HG03064 (cell line): ENCODE data around the gene POLR3H.
"Not testable (repeated sequence)": the region's sequence is repeated elsewhere in the genome, so short reads cannot be mapped to it uniquely, and the experiment has no call there.

ENCODE experiments used
- ATAC-seq: cut with Tn5 transposase; IDR thresholded peaks from one replicate; pipeline ENCODE4 v1.9.1; 2021; ENCODE audit warnings: low read depth; ENCODE audit not compliant: unreplicated experiment

The POLR3H gene, protein sequence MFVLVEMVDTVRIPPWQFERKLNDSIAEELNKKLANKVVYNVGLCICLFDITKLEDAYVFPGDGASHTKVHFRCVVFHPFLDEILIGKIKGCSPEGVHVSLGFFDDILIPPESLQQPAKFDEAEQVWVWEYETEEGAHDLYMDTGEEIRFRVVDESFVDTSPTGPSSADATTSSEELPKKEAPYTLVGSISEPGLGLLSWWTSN

GRCh38 chr22:41543854-41544670 lies at the start of gene POLR3H:
Gene POLR3H, minus strand, starts transcription at chr22:41544470. Its CDS starts 369 bp downstream, at chr22:41544101.
- ATAC-seq = peak; percentile 86

- not testable (repeated sequence) for ATAC-seq
These were observed 49.2 kb upstream of the POLR3H start for GRCh38 chr22:41593336-41593960.

GRCh38 chr22:41589391-41590241 lies 45.3 kb upstream of the POLR3H start, which contains the start of gene PMM1:
Gene PMM1, minus strand, starts transcription at chr22:41589840. Its CDS starts 35 bp downstream, at chr22:41589805.
- peak; percentile 84 for ATAC-seq

GRCh38 chr22:41587347-41587723 lies 43.1 kb upstream of the POLR3H start:
- no peak for ATAC-seq

- no peak for ATAC-seq
These were observed 41.6 kb upstream of the POLR3H start for GRCh38 chr22:41585898-41586297.

GRCh38 chr22:41584881-41585280 lies 40.6 kb upstream of the POLR3H start:
- ATAC-seq = no peak

DNA sequence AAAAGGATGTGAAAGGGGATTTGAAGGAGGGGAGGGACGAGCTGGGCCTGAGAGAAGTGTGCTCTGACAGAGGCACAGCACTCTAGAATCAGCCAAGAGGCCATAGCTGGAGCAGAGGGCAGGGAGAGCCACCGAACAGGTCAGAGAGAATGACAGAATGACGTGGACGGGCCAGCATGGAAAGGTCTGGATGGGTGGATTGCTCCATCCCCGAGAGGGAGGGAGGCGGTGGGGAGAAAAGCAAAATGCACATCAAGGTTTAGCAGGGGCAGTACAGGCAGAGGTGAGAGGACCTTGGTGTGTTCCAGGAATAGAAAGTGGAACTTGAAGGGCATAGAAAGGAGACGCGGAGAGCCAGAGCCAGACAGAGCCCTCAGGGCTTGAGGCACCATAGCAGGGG lies 38.4 kb upstream of the POLR3H start:
- no peak for ATAC-seq

GRCh38 chr22:41579997-41580355 lies 35.7 kb upstream of the POLR3H start:
- ATAC-seq = no peak

DNA sequence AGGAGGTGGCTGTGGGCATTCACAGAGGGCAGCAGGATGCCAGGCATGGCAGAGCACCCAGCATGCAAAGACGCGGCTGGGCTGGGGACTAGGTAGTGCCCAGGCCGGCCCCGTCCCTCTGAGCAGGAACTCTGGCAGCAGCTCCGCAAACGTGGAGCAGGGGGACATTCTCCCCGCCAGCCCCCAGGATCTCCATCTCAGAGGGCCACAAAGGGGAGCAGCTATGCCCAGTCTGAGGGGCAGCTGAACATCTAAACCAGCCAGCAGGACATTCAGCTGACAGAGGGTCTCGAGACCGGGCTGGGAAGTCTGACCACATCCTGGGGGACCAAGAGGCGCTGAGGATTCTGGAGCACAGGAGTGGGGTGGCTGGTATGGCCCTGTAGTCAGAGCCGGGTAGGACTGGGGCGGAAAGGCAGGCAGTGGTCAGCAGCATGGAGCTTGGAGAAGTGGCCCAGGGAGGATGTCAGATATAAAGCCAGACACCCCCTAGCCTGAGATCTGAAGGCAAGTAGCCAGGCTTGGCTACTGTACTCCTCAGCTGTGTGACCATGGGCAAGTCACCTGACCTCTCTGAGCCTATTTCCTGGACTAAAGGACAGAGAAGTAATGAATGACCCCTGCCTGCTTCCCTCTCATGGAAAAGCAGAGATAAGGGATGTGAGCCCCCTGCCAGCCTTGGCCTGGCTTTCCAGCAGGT lies 35.2 kb upstream of the POLR3H start:
- no peak for ATAC-seq

GRCh38 chr22:41578818-41579217 lies 34.5 kb upstream of the POLR3H start:
- no peak for ATAC-seq

DNA sequence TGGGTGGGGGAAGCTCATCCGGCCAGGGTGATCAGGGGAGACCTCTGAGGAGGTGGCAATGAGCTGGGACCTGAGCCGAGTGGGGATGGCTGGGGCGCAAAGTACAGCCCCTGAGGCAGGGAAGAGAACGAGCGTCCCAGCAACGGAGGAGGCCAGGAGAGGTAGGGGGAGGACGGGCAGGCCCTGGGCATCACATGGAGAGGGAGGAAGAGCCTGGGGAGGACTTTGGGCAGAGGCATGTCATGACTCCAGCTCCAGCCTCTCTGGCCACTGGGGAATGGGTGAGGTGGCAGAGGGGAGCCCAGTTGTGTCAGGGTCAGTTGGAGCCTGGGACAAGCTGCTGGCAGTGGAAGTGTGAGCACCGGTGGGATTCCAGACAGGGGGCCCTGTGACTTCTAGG lies 33.8 kb upstream of the POLR3H start:
- no peak for ATAC-seq

- no peak for ATAC-seq
These were observed 32.6 kb upstream of the POLR3H start for GRCh38 chr22:41576877-41577276.

DNA sequence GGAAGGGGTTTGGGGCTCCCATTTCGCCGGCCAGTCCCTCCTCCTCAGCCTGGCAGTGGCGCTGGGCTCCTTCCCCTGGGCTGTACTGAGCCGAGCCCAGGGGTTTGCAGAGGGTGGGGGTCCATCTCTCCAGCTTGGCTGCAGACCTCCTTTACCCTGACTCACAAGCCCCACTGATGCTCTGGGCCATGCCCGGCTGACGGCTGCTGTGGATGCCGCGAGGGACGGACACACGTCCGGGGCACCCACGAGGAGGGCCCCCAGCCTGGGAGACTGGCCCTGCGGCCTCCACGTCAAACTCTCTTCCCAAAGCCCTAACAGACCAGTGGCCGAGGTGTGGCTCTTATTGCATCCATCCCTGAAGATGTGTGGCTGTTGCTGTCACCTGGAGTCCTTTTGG lies 31.3 kb upstream of the POLR3H start:
- no peak for ATAC-seq

GRCh38 chr22:41574847-41575381 lies 30.6 kb upstream of the POLR3H start:
- no peak for ATAC-seq

DNA sequence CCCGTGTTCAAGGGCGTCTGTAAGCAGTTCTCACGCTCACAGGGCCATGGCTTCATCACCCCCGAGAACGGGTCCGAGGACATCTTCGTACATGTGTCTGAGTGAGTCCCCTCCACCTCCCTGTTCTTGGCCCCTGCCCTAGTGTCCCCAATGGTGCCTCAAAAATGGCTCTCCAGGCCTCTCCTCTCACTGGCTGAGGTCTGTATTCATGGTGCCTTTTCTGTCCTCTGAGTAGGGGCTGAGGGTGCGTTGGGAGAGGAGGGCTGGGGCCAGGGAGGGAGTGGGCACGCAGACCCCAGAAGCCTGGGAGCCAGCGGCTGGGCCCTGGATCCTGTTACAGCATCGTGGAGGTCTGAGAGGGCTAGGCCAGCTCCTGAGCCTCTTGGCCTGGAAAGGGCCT lies 29.4 kb upstream of the POLR3H start:
- ATAC-seq = no peak

- ATAC-seq = not testable (repeated sequence)
These were observed 28.0 kb upstream of the POLR3H start for GRCh38 chr22:41572305-41572704.

DNA sequence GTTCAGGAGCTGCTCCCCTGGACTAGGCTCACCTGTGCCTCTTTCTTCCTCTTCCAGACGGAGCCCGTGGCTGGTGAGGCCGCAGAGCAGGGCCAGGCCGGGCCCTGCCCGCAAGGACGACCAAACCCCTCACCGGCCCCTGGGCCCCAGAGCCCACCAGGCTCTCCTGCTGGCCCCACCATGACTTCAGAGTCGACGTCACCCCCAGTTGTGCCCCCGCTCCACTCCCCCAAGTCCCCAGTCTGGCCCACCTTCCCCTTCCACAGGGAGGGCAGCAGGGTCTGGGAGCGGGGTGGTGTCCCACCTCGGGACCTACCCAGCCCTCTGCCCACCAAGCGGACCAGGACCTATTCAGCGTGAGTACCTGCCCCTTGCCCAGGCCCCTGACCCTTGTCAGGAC lies 27.5 kb upstream of the POLR3H start:
- no peak for ATAC-seq

DNA sequence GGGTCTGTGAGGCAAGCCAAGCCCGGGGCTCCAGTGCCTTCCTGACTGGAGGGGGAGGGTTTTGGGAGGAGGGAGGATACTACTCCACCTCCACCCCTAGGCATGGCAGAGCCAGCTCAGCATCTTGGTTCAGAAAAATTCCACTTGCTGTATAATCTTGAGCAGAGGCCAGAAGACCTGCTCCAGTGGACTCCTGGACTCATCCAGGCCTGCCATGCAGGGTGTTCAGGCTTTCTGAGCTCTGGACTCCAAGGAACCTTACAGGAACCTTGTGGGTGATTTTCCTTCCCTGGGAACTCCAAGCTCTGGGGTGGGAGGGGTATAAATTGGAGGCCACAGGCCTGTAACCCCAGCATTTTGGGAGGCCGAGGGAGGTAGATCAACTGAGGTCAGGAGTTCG lies 26.0 kb upstream of the POLR3H start:
- ATAC-seq = no peak

DNA sequence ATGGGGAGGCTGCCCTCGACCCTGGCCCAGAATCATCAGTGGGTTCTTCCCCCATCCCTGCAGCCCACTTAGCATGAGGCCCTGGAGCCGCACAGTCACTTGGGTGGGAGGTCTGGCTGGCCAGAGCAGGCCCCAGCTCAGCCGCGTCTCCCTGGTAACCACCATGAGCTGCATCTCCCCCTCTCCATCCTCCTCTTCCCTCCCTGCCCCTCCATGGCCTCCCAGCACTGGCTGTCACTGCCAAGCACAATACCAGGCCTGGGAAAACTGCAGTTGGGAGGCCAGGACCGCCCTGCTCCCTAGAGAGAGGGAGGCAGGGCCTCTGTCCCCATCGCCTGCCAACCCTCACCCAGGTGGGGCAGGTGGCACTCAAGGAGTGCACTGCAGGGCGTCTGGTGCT lies 24.5 kb upstream of the POLR3H start:
- no peak for ATAC-seq

- no peak for ATAC-seq
These were observed 23.2 kb upstream of the POLR3H start for GRCh38 chr22:41567512-41567768.
